Activated naive CD8-positive, alpha-beta T cell treated with anti-CD3 and anti-CD28 coated beads, Interleukin-2, amount 10 ng/mL, durations not matched to agents 7 days and 5 days (primary cell): ENCODE data around the gene KCNAB2. TPM values are rescaled to one million over a fixed set of nuclear protein-coding genes. Genes with fewer than 3 reads are reported as not detected.

Experiments used
- ATAC-seq: fragments of 150-1000 bp; cut with Tn5 transposase; one replicate; pipeline ENCODE4 v1.10.0; 2021; ENCODE audit warnings: low read depth, moderate library complexity
- POLR2A ChIA-PET: fragments of 350-600 bp; sonication (Branson Sonifier 250); formaldehyde crosslinking; loops from one replicate; lab custom pipeline; 2021; ENCODE audit warnings: antibody characterized with exemption; lab: Charles Lee
- DNase-seq: peaks from one replicate; pipeline ENCODE4 v3.0.0; 2021
- H3K27ac Mint-ChIP-seq: one replicate; pipeline ENCODE4 v1.8.0; 2022; ENCODE audit warnings: mild to moderate bottlenecking, mixed read lengths
- H3K27me3 Mint-ChIP-seq: one replicate; pipeline ENCODE4 v1.8.0; 2022; ENCODE audit warnings: mild to moderate bottlenecking, moderate library complexity, mixed read lengths
- H3K36me3 Mint-ChIP-seq: one replicate; pipeline ENCODE4 v1.8.0; 2021; ENCODE audit warnings: mild to moderate bottlenecking, mixed read lengths
- H3K4me1 Mint-ChIP-seq: one replicate; pipeline ENCODE4 v1.8.0; 2021; ENCODE audit warnings: mixed read lengths
- H3K4me3 Mint-ChIP-seq: one replicate; pipeline ENCODE4 v1.8.0; 2022; ENCODE audit warnings: mild to moderate bottlenecking, moderate library complexity, mixed read lengths
- H3K9me3 Mint-ChIP-seq: one replicate; pipeline ENCODE4 v1.8.0; 2021; ENCODE audit warnings: mixed read lengths
- total RNA-seq, 2 experiments: library from RNA; stranded (reverse); gene quantifications; one replicate each; pipeline ENCODE4 v1.2.3, GENCODE V29; 2021

Gene KCNAB2
- 100 to 1,000 TPM; 290 to 307 TPM for total RNA-seq

DNA sequence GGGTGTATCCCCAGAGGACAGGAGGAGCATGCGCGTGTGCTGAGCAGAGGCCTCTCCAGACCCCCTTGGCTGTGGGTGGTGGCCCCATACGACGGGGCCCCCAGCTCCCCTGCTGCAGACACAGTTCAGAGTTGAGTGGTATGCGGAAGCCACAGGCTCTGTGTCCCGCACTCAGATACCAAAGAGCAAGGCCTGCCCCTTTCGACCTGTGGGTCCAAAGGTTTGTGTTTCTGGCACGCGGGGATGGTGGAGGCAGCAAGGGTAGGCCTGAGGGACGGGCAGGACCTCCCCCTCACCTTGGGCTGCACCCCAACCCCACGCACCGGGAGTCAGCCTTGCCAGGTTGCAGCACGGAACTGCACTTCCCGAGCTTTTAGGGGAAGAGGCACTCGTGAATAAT is at the start of gene KCNAB2:
KCNAB2 (plus strand) TSS at position 328 of the 400 bp plus-strand sequence. CDS start 5,649 bp downstream, outside the sequence.
- Mint-ChIP-seq H3K36me3 (peaks cover 20% of the 10 kb centered on the region), H3K4me3 (no peak within 1 kb of the TSS), H3K4me1 (peaks cover 9% of the 10 kb centered on the region), H3K9me3 (no peaks in the 10 kb centered on the region), H3K27ac (no peak within 1 kb of the TSS), H3K27me3 (no peaks in the 10 kb centered on the region)
- POLR2A ChIA-PET = no interaction called here
- no peak for DNase-seq
- ATAC-seq = no peak

- H3K9me3 Mint-ChIP-seq = no peaks in the 10 kb centered on the region
- peaks cover 6% of the 10 kb centered on the region for H3K36me3 Mint-ChIP-seq
- H3K4me1 Mint-ChIP-seq = peaks cover 29% of the 10 kb centered on the region
- no peak overlapping the region for H3K4me3 Mint-ChIP-seq
- no peaks in the 10 kb centered on the region for H3K27me3 Mint-ChIP-seq
- ATAC-seq (no peak), DNase-seq (no peak)
- POLR2A ChIA-PET = no interaction called here
- H3K27ac Mint-ChIP-seq = no peak overlapping the region
Observed at GRCh38 chr1:5996641-5997270, 48.9 kb upstream of the KCNAB2 start.

GRCh38 chr1:5997316-5997715 is 48.4 kb upstream of the KCNAB2 start:
- Mint-ChIP-seq H3K36me3 (peaks cover 6% of the 10 kb centered on the region), H3K27ac (peak overlapping the region; percentile 33), H3K4me1 (peaks cover 31% of the 10 kb centered on the region), H3K9me3 (no peaks in the 10 kb centered on the region), H3K4me3 (no peak overlapping the region), H3K27me3 (no peaks in the 10 kb centered on the region)
- ATAC-seq (no peak), DNase-seq (peak; percentile 12)
- POLR2A ChIA-PET = no interaction called here

- H3K36me3 Mint-ChIP-seq = peaks cover 6% of the 10 kb centered on the region
- POLR2A ChIA-PET = no interaction called here
- no peak for ATAC-seq
- peaks cover 33% of the 10 kb centered on the region for H3K4me1 Mint-ChIP-seq
- DNase-seq = peak; percentile 19
- peak overlapping the region; percentile 22 for H3K4me3 Mint-ChIP-seq
- no peaks in the 10 kb centered on the region for H3K27me3 Mint-ChIP-seq
- no peak overlapping the region for H3K27ac Mint-ChIP-seq
- H3K9me3 Mint-ChIP-seq = no peaks in the 10 kb centered on the region
Observed at GRCh38 chr1:5998051-5998905, 47.4 kb upstream of the KCNAB2 start.

GRCh38 chr1:5998906-5999301 is 46.8 kb upstream of the KCNAB2 start:
- peak; percentile 24 for DNase-seq
- Mint-ChIP-seq H3K27ac (no peak overlapping the region), H3K27me3 (no peaks in the 10 kb centered on the region), H3K36me3 (peaks cover 8% of the 10 kb centered on the region), H3K4me1 (peaks cover 32% of the 10 kb centered on the region), H3K4me3 (no peak overlapping the region), H3K9me3 (no peaks in the 10 kb centered on the region)
- no peak for ATAC-seq
- POLR2A ChIA-PET = no interaction called here

- POLR2A ChIA-PET = no interaction called here
- no peaks in the 10 kb centered on the region for H3K9me3 Mint-ChIP-seq
- H3K4me1 Mint-ChIP-seq = peaks cover 25% of the 10 kb centered on the region
- peak overlapping the region; percentile 67 for H3K27ac Mint-ChIP-seq
- no peaks in the 10 kb centered on the region for H3K27me3 Mint-ChIP-seq
- H3K36me3 Mint-ChIP-seq = peaks cover 8% of the 10 kb centered on the region
- DNase-seq (peak; percentile 19), ATAC-seq (no peak)
- no peak overlapping the region for H3K4me3 Mint-ChIP-seq
Observed at GRCh38 chr1:5999711-6000443, 45.8 kb upstream of the KCNAB2 start.

- POLR2A ChIA-PET = no interaction called here
- Mint-ChIP-seq H3K4me3 (no peak overlapping the region), H3K9me3 (no peaks in the 10 kb centered on the region), H3K27me3 (no peaks in the 10 kb centered on the region), H3K36me3 (peaks cover 8% of the 10 kb centered on the region), H3K4me1 (peaks cover 28% of the 10 kb centered on the region), H3K27ac (no peak overlapping the region)
- ATAC-seq (no peak), DNase-seq (no peak)
Observed at GRCh38 chr1:6000444-6001288, 45.0 kb upstream of the KCNAB2 start.

- H3K4me1 Mint-ChIP-seq = peaks cover 33% of the 10 kb centered on the region
- H3K4me3 Mint-ChIP-seq = no peak overlapping the region
- H3K27me3 Mint-ChIP-seq = no peaks in the 10 kb centered on the region
- H3K36me3 Mint-ChIP-seq = peaks cover 8% of the 10 kb centered on the region
- H3K27ac Mint-ChIP-seq = no peak overlapping the region
- peak; percentile 29 for DNase-seq
- POLR2A ChIA-PET = interaction anchor here (1.4 kb wide), 1 partner anchor 24 kb away, joined by 4 read pairs; no protein-coding TSS in a partner anchor
- H3K9me3 Mint-ChIP-seq = no peaks in the 10 kb centered on the region
- no peak for ATAC-seq
Observed at GRCh38 chr1:6001992-6002576, 43.6 kb upstream of the KCNAB2 start.

DNA sequence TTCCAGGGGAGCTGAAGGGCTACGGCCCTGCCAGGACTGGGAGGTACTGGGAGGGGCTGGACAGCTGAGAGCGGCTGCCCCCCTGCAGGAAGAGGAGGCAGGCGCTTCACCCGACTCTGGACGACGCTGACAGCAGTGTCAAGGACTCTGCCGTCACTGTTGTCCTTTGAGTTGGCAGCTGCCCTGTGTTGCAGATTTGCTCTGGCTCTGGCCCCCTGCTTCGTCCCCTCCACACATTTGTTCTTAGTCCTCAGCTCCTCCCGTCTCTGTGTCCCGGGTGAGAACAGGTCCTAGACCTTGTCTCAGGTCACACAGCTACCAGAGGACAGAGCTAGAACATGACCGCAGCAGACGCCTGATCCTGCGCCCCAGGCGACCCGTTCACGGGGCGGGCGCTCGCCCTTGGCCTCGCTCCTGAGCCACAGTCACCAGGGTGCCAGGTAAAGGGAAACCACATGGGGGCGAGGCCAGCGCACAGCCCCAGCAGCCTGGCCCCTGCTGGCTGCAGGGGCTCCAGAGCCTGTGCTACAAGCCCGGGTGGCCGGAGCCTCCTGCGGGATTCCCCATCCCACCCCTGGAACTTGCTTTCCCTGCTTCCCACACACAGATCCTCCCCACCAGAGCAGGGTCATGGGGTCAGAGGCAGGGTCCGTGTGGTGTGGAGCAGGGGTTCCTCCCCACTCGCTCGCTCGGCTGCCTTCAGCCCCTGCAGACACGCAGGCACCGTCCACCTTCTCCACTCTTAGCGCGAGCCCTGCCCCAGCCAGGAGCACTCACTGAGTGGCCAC is 42.8 kb upstream of the KCNAB2 start:
- H3K27me3 Mint-ChIP-seq = no peaks in the 10 kb centered on the region
- H3K4me3 Mint-ChIP-seq = no peak overlapping the region
- H3K36me3 Mint-ChIP-seq = peaks cover 8% of the 10 kb centered on the region
- ATAC-seq = no peak
- no peaks in the 10 kb centered on the region for H3K9me3 Mint-ChIP-seq
- POLR2A ChIA-PET = interaction anchor here (1.4 kb wide), 1 partner anchor 23 kb away, joined by 4 read pairs; no protein-coding TSS in a partner anchor
- no peak overlapping the region for H3K27ac Mint-ChIP-seq
- peaks cover 32% of the 10 kb centered on the region for H3K4me1 Mint-ChIP-seq
- peak; percentile 25 for DNase-seq

GRCh38 chr1:6003568-6004411 is 41.9 kb upstream of the KCNAB2 start:
- POLR2A ChIA-PET = interaction anchor here (1.0 to 1.4 kb wide), 2 partner anchors 22 kb away, joined by 3 to 4 read pairs; no protein-coding TSS in a partner anchor
- peaks cover 6% of the 10 kb centered on the region for H3K36me3 Mint-ChIP-seq
- H3K4me3 Mint-ChIP-seq = no peak overlapping the region
- H3K4me1 Mint-ChIP-seq = peaks cover 31% of the 10 kb centered on the region
- no peaks in the 10 kb centered on the region for H3K9me3 Mint-ChIP-seq
- no peak overlapping the region for H3K27ac Mint-ChIP-seq
- DNase-seq (peak; percentile 13), ATAC-seq (no peak)
- no peaks in the 10 kb centered on the region for H3K27me3 Mint-ChIP-seq
